ENCODE results near the gene KAZN.

DNA sequence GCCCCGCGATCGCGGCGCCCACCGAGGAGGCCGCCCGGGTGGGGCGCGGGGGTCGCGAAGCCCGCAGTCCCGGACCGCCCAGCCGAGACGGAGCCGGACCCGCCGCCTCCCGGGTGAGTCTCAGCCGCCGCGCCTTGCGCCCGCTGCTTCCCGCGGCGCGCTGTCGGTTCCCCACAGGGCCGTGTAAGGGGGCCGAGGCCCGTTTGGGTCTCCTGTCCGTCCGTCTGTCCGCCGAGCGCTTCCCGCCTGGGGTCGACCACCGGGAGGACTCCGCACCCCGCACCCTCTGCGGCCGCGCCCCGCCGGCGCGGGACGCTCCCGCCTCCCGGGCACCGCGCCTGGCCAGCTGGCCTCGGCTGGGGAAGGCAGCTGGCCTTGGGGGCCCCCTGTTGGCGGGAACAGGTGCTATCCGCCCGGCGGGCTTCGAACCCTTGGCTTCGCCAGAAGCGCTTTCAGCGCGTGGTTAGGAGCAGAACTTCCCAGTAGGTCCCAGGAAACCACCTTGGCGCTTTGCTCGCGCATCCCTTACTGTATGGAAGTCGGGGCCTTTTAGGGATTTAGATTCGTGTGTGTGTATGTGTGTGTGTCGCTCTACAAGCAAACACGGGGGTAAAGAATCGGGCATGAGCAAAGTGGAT is 555.5 kb downstream of the KAZN start:
- peak; percentile 28; the same call in 1 of the 2 replicates for TF ChIP-seq TCF12 (IDR thresholded peaks at IDR 0.05)
- TF ChIP-seq, protein P1, sequence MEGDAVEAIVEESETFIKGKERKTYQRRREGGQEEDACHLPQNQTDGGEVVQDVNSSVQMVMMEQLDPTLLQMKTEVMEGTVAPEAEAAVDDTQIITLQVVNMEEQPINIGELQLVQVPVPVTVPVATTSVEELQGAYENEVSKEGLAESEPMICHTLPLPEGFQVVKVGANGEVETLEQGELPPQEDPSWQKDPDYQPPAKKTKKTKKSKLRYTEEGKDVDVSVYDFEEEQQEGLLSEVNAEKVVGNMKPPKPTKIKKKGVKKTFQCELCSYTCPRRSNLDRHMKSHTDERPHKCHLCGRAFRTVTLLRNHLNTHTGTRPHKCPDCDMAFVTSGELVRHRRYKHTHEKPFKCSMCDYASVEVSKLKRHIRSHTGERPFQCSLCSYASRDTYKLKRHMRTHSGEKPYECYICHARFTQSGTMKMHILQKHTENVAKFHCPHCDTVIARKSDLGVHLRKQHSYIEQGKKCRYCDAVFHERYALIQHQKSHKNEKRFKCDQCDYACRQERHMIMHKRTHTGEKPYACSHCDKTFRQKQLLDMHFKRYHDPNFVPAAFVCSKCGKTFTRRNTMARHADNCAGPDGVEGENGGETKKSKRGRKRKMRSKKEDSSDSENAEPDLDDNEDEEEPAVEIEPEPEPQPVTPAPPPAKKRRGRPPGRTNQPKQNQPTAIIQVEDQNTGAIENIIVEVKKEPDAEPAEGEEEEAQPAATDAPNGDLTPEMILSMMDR (IDR thresholded peaks at IDR 0.05) = peak; percentile 67
- TF ChIP-seq RCOR1 (IDR thresholded peaks at IDR 0.05; ENCODE audit: low read length) = peak; percentile 36; the same call in 1 of the 2 replicates
- TF ChIP-seq EP300 (IDR thresholded peaks at IDR 0.05; ENCODE audit: borderline replicate concordance in 1 of 2, low read depth in 1 of 2, low read length in 1 of 2) = no peak
- no peak for TF ChIP-seq JUND (IDR thresholded peaks at IDR 0.05)
- no peak for TF ChIP-seq REST (IDR thresholded peaks at IDR 0.05; ENCODE audit: low read depth, low read length)
- no peak for TF ChIP-seq FOSL2 (IDR thresholded peaks at IDR 0.05; ENCODE audit: borderline replicate concordance, low read depth)
- TF ChIP-seq USF2 (IDR thresholded peaks at IDR 0.05; ENCODE audit: borderline replicate concordance, low read depth, low read length) = no peak
- no peak for TF ChIP-seq TAF1 (IDR thresholded peaks at IDR 0.05; ENCODE audit: borderline replicate concordance, low read depth, low read length)
- TF ChIP-seq ELF1 (IDR thresholded peaks at IDR 0.05) = no peak
- no peak for TF ChIP-seq CHD2 (IDR thresholded peaks at IDR 0.05; ENCODE audit: low read length, partially characterized antibody)
- no peak for TF ChIP-seq FOXM1 (IDR thresholded peaks at IDR 0.05; ENCODE audit: low read depth)
- TF ChIP-seq RAD21 (IDR thresholded peaks at IDR 0.05; ENCODE audit: low read length) = peak; percentile 57
